H1 (cell line): ENCODE results near the gene ASTN1. TPM values are rescaled to one million over a fixed set of nuclear protein-coding genes. Genes with fewer than 3 reads are reported as not detected.

Source experiments
- polyA plus RNA-seq, 7 experiments: library from polyadenylated mRNA; depleted of rRNA in 3 of 7; stranded (reverse) in 5 of 7; unstranded in 2 of 7; fragments of >200 nt in 5 of 7; fragments of 200-250 nt in 2 of 7; gene quantifications; 1 replicate in 5 of 7; 2 replicates in 1 of 7; 4 replicates in 1 of 7; pipeline versions ENCODE4 v1.2.1 to v1.2.3, GENCODE V29; 2011 to 2013; ENCODE audit warnings: missing spikeins in 2 of 7, mixed read lengths in 2 of 7
- total RNA-seq: library from RNA; stranded (reverse); fragmentation: NEBNext Ultra II Directional; extraction: Animal tissue kit (Norgen Biotek cat#: 25700); gene quantifications from 2 replicates; pipeline ENCODE4 v1.2.1, GENCODE V29; 2021
- TF ChIP-seq, protein P1 (sequence below): fragments of 300-600 bp; sonication (generic); IDR thresholded peaks from 2 replicates; pipeline ENCODE4 v1.7.1; 2012; ENCODE audit warnings: low read length, moderate library complexity, mild to moderate bottlenecking, inconsistent platforms; ENCODE audit not compliant: insufficient replicate concordance

Gene ASTN1
- total and polyA plus RNA-seq, 2 of the 8 experiments (the other 6 are each of a cell fraction or from before 2014, with no cell fraction given), result 2.9 to 4.1 TPM

DNA sequence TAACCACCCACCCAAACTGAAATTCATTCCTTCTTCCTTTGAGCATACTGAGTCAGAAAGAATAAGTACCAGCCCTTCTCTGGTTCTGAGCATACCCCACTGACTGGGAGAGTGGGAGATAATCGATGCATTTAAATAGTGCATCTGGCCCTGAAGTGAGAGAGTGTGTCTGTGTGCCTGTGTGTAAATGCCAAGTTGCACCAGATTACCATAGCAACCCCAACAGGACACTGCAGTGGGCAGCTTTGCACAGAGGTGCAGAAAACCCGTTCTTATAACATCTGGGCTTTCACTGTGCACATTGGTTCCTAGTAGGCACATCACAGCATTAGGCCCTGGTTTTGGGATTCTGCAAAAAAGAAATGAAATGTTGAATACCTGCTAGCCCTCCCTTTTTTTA, 2.3 kb downstream of the ASTN1 start (continued):
- TF ChIP-seq, protein P1, sequence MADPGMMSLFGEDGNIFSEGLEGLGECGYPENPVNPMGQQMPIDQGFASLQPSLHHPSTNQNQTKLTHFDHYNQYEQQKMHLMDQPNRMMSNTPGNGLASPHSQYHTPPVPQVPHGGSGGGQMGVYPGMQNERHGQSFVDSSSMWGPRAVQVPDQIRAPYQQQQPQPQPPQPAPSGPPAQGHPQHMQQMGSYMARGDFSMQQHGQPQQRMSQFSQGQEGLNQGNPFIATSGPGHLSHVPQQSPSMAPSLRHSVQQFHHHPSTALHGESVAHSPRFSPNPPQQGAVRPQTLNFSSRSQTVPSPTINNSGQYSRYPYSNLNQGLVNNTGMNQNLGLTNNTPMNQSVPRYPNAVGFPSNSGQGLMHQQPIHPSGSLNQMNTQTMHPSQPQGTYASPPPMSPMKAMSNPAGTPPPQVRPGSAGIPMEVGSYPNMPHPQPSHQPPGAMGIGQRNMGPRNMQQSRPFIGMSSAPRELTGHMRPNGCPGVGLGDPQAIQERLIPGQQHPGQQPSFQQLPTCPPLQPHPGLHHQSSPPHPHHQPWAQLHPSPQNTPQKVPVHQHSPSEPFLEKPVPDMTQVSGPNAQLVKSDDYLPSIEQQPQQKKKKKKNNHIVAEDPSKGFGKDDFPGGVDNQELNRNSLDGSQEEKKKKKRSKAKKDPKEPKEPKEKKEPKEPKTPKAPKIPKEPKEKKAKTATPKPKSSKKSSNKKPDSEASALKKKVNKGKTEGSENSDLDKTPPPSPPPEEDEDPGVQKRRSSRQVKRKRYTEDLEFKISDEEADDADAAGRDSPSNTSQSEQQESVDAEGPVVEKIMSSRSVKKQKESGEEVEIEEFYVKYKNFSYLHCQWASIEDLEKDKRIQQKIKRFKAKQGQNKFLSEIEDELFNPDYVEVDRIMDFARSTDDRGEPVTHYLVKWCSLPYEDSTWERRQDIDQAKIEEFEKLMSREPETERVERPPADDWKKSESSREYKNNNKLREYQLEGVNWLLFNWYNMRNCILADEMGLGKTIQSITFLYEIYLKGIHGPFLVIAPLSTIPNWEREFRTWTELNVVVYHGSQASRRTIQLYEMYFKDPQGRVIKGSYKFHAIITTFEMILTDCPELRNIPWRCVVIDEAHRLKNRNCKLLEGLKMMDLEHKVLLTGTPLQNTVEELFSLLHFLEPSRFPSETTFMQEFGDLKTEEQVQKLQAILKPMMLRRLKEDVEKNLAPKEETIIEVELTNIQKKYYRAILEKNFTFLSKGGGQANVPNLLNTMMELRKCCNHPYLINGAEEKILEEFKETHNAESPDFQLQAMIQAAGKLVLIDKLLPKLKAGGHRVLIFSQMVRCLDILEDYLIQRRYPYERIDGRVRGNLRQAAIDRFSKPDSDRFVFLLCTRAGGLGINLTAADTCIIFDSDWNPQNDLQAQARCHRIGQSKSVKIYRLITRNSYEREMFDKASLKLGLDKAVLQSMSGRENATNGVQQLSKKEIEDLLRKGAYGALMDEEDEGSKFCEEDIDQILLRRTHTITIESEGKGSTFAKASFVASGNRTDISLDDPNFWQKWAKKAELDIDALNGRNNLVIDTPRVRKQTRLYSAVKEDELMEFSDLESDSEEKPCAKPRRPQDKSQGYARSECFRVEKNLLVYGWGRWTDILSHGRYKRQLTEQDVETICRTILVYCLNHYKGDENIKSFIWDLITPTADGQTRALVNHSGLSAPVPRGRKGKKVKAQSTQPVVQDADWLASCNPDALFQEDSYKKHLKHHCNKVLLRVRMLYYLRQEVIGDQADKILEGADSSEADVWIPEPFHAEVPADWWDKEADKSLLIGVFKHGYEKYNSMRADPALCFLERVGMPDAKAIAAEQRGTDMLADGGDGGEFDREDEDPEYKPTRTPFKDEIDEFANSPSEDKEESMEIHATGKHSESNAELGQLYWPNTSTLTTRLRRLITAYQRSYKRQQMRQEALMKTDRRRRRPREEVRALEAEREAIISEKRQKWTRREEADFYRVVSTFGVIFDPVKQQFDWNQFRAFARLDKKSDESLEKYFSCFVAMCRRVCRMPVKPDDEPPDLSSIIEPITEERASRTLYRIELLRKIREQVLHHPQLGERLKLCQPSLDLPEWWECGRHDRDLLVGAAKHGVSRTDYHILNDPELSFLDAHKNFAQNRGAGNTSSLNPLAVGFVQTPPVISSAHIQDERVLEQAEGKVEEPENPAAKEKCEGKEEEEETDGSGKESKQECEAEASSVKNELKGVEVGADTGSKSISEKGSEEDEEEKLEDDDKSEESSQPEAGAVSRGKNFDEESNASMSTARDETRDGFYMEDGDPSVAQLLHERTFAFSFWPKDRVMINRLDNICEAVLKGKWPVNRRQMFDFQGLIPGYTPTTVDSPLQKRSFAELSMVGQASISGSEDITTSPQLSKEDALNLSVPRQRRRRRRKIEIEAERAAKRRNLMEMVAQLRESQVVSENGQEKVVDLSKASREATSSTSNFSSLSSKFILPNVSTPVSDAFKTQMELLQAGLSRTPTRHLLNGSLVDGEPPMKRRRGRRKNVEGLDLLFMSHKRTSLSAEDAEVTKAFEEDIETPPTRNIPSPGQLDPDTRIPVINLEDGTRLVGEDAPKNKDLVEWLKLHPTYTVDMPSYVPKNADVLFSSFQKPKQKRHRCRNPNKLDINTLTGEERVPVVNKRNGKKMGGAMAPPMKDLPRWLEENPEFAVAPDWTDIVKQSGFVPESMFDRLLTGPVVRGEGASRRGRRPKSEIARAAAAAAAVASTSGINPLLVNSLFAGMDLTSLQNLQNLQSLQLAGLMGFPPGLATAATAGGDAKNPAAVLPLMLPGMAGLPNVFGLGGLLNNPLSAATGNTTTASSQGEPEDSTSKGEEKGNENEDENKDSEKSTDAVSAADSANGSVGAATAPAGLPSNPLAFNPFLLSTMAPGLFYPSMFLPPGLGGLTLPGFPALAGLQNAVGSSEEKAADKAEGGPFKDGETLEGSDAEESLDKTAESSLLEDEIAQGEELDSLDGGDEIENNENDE, result no peak
- TF ChIP-seq, all 59 proteins: peak for 0
